KMS-11 (cell line): ENCODE data around the gene GOLM1.

Source experiments
- H2AFZ ChIP-seq: fragments of 200-600 bp; sonication (generic); 2 replicates; pipeline ENCODE4 v1.6.1; 2016; ENCODE audit warnings: antibody characterized with exemption, mixed run types, low read depth
- H3K27ac ChIP-seq: fragments of 200-600 bp; sonication (generic); 2 replicates; pipeline ENCODE4 v1.6.1; 2016; ENCODE audit warnings: mild to moderate bottlenecking, mixed run types
- H3K27me3 ChIP-seq: fragments of 200-600 bp; sonication (generic); 2 replicates; pipeline ENCODE4 v1.6.1; 2017; ENCODE audit warnings: mild to moderate bottlenecking, low read depth, mixed run types, moderate library complexity; ENCODE audit not compliant: insufficient read depth
- H3K36me3 ChIP-seq: fragments of 200-600 bp; sonication (generic); 2 replicates; pipeline ENCODE4 v1.6.1; 2017; ENCODE audit warnings: mild to moderate bottlenecking, mixed run types; ENCODE audit not compliant: insufficient read depth
- H3K4me1 ChIP-seq: fragments of 200-600 bp; sonication (generic); 2 replicates; pipeline ENCODE4 v1.6.1; 2016; ENCODE audit warnings: mild to moderate bottlenecking, low read depth, mixed run types; ENCODE audit not compliant: poor library complexity, severe bottlenecking
- H3K4me2 ChIP-seq: fragments of 200-600 bp; sonication (generic); 2 replicates; pipeline ENCODE4 v1.7.0; 2016; ENCODE audit warnings: mild to moderate bottlenecking, mixed run types
- H3K4me3 ChIP-seq: fragments of 200-600 bp; sonication (generic); IDR thresholded peaks from 2 replicates; pipeline ENCODE4 v1.6.1; 2017; ENCODE audit warnings: low read depth, low read length, mixed read lengths; ENCODE audit not compliant: insufficient read depth
- H3K79me2 ChIP-seq: fragments of 200-600 bp; sonication (generic); 2 replicates; pipeline ENCODE4 v1.6.1; 2016; ENCODE audit warnings: low read depth, mixed run types; ENCODE audit not compliant: insufficient read depth
- H3K9ac ChIP-seq: fragments of 200-600 bp; sonication (generic); 2 replicates; pipeline ENCODE4 v1.6.1; 2016; ENCODE audit warnings: mild to moderate bottlenecking, mixed run types
- H4K20me1 ChIP-seq: fragments of 200-600 bp; sonication (generic); 2 replicates; pipeline ENCODE4 v1.6.1; 2016; ENCODE audit warnings: mild to moderate bottlenecking, mixed run types; ENCODE audit not compliant: insufficient read depth
- TF ChIP-seq, protein P1 (sequence below): fragments of 200-600 bp; sonication (generic); conservative IDR thresholded peaks from 2 replicates; pipeline ENCODE4 v1.6.1; 2017; ENCODE audit warnings: low read depth, mild to moderate bottlenecking, antibody characterized with exemption, low read length, moderate library complexity, mixed read lengths

Gene GOLM1

DNA sequence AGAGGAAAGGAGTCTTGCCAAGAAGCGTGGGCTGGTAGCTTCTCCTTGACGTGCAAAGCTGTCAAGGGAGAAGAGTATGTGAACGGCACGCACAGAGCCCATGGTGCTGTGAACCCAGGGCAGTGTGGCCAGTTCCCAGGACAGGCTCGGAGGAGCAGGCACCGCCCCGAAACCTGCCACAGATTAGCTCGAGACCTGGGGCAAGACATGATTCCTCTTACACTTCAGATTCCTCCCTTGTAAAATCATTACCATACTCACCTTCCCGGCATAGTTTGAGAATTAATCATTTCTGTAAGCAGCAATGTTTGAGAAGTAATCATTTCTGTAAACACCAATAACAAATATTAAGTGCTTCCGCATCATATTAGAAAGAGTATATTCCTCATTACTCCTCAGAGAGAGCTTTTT is 19.9 kb downstream of the GOLM1 start:
- H3K4me3 ChIP-seq, result no peak overlapping the region
- no peak overlapping the region for H2AFZ ChIP-seq
- H3K4me1 ChIP-seq, result peaks cover 4% of the 10 kb centered on the region
- H3K4me2 ChIP-seq, result no peak overlapping the region
- H4K20me1 ChIP-seq, result no peaks in the 10 kb centered on the region
- H3K36me3 ChIP-seq, result peaks cover 4% of the 10 kb centered on the region; the same call in 1 of the 2 replicates
- no peaks in the 10 kb centered on the region; the same call in 1 of the 2 replicates for H3K79me2 ChIP-seq
- TF ChIP-seq, protein P1, sequence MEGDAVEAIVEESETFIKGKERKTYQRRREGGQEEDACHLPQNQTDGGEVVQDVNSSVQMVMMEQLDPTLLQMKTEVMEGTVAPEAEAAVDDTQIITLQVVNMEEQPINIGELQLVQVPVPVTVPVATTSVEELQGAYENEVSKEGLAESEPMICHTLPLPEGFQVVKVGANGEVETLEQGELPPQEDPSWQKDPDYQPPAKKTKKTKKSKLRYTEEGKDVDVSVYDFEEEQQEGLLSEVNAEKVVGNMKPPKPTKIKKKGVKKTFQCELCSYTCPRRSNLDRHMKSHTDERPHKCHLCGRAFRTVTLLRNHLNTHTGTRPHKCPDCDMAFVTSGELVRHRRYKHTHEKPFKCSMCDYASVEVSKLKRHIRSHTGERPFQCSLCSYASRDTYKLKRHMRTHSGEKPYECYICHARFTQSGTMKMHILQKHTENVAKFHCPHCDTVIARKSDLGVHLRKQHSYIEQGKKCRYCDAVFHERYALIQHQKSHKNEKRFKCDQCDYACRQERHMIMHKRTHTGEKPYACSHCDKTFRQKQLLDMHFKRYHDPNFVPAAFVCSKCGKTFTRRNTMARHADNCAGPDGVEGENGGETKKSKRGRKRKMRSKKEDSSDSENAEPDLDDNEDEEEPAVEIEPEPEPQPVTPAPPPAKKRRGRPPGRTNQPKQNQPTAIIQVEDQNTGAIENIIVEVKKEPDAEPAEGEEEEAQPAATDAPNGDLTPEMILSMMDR, result no peak
- H3K27ac ChIP-seq, result no peak overlapping the region
- H3K9ac ChIP-seq, result no peak overlapping the region
- no peaks in the 10 kb centered on the region for H3K27me3 ChIP-seq

DNA sequence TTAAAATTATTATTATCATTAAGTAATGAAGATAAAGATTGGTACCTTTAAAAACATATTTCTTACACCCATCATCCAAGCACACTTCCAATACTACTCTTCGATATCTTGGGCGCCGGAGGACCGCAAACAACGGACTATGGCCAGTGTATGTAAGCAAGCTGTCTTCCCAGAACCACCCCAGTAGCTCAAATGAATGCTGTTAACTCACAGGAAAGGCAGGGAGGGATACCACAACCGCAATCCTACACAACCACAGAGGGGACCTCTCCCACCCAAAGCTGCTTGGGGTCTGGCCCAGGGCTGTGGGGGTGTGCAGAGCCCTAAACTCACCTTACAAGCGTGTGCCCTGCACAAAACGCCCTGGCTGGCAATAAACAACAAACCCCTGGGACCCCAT is 20.6 kb downstream of the GOLM1 start:
- Histone ChIP-seq H3K4me3 (no peak overlapping the region), H3K4me1 (peaks cover 11% of the 10 kb centered on the region), H2AFZ (no peak overlapping the region), H3K4me2 (no peak overlapping the region), H3K79me2 (no peaks in the 10 kb centered on the region; the same call in 1 of the 2 replicates), H3K9ac (no peak overlapping the region), H3K36me3 (peaks cover 4% of the 10 kb centered on the region; the same call in 1 of the 2 replicates), H3K27me3 (no peaks in the 10 kb centered on the region), H3K27ac (no peak overlapping the region), H4K20me1 (no peaks in the 10 kb centered on the region)
- TF ChIP-seq, protein P1, result no peak

DNA sequence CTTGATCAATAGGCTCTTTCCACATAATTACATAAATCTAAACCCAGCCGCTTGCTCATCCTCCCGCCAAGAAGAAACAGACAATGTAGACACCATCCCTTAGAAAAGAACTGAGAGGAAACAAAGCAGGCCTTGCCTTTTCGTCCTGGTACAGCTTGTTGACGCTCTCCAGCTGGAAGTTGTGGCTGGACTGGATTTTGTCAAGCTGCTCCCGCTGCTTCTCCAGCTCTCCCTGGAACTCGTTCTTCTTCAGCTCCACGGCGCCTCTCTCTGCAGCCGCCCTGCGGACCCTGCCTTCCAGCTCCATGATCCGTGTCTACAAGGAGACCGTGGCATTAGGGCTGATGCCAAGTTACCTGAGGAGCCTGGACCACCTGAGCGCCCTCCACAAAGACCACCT is 22.1 kb downstream of the GOLM1 start:
- Histone ChIP-seq H3K27ac (no peak overlapping the region), H3K79me2 (no peaks in the 10 kb centered on the region; the same call in 1 of the 2 replicates), H4K20me1 (no peaks in the 10 kb centered on the region), H3K4me3 (no peak overlapping the region), H3K36me3 (peaks cover 4% of the 10 kb centered on the region; the same call in 1 of the 2 replicates), H3K4me1 (peaks cover 23% of the 10 kb centered on the region), H2AFZ (no peak overlapping the region), H3K4me2 (no peak overlapping the region), H3K9ac (no peak overlapping the region), H3K27me3 (no peaks in the 10 kb centered on the region)
- TF ChIP-seq, protein P1, result no peak

DNA sequence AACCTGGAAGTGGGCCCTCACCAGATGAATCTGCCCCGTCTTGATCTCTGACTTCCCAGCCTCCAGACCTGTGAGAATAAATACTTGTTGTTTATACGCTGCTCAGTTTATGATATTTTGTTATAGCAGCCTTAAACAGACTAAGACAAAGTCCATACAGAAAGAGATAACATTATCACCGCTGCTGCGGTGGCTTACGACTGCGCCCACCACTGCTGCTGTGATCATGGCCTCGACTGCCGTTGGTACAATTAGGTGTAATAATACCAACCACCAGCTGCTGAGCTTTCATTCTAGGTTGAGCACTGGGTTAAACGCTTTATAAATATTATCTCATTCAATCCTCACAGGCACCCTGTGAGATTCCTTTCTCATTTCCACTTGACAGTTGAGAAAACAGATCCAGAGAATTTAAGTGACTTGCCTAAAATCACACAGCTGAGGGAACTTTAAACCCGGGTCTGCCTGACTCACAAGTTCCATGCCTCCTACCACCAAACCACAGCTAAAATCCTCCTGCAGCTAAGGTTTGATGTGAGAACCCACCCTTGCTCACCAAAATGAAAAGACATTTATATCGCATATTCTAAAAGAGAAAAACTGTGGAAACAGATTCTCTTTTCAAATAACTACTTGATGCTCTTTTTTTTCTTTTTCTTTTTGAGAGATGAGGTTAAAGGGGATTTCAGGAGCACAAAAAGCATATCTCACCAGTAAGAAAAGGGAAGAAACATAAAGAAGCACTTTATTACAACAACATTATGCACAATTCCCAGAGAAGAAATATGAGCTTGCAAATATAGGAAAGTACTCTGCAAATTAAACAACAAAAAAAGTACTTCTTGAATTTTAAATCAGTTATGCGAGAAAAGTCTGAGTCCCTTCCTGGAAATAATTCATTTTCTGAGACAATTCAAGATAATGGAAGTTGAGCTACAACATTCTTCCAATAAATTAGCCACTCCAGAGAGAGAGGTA is 23.9 kb downstream of the GOLM1 start:
- Histone ChIP-seq H3K27me3 (no peaks in the 10 kb centered on the region), H3K27ac (no peak overlapping the region), H3K36me3 (peaks cover 4% of the 10 kb centered on the region; the same call in 1 of the 2 replicates)

More for the DNA sequence above, 23.9 kb downstream of the GOLM1 start:
- TF ChIP-seq, protein P1, result no peak
- Histone ChIP-seq H4K20me1 (no peaks in the 10 kb centered on the region), H3K4me1 (peaks cover 23% of the 10 kb centered on the region), H3K4me2 (no peak overlapping the region), H3K4me3 (no peak overlapping the region), H3K9ac (no peak overlapping the region), H2AFZ (no peak overlapping the region), H3K79me2 (no peaks in the 10 kb centered on the region; the same call in 1 of the 2 replicates)
